HepG2 (cell line): ENCODE results near the gene KIFC1. TPM values are rescaled to one million over a fixed set of nuclear protein-coding genes. Genes with fewer than 3 reads are reported as not detected.

ENCODE experiments used
- AHR ChIP-seq: IDR thresholded peaks from 2 replicates; pipeline ENCODE4 v1.6.1; 2018; ENCODE audit warnings: missing genetic modification reagents, missing compliant biosample characterization
- ARID2 ChIP-seq: sonication (generic); formaldehyde crosslinking; IDR thresholded peaks from 2 replicates; pipeline ENCODE4 v1.8.1; 2022; ENCODE audit warnings: mild to moderate bottlenecking, missing genetic modification reagents, borderline replicate concordance
- ATAD3A ChIP-seq: sonication (generic); formaldehyde crosslinking; IDR thresholded peaks from 2 replicates; pipeline ENCODE4 v1.4.0; 2020; ENCODE audit warnings: missing genetic modification reagents
- CHD2 ChIP-seq: IDR thresholded peaks from 2 replicates; pipeline ENCODE4 v1.6.1; 2011; ENCODE audit warnings: low read depth, low read length, improper control_type of control experiment
- DMAP1 ChIP-seq: IDR thresholded peaks from 2 replicates; pipeline ENCODE4 v1.6.1; 2016
- ELF3 ChIP-seq: IDR thresholded peaks from 2 replicates; pipeline ENCODE4 v1.6.1; 2016; ENCODE audit warnings: missing genetic modification reagents, missing compliant biosample characterization
- FOXO1 ChIP-seq: sonication (generic); formaldehyde crosslinking; IDR thresholded peaks from 2 replicates; pipeline ENCODE4 v1.4.0; 2020; ENCODE audit warnings: missing genetic modification reagents
- GATAD2A ChIP-seq: IDR thresholded peaks from 2 replicates; pipeline ENCODE4 v1.6.1; 2016
- IKZF4 ChIP-seq: sonication (generic); formaldehyde crosslinking; IDR thresholded peaks from 2 replicates; pipeline ENCODE4 v1.5.1; 2020; ENCODE audit warnings: borderline replicate concordance, mild to moderate bottlenecking, low read depth, missing genetic modification reagents; ENCODE audit errors: not compliant biosample characterization
- JUN ChIP-seq: sonication (generic); formaldehyde crosslinking; IDR thresholded peaks from 2 replicates; pipeline ENCODE4 v1.4.0; 2020; ENCODE audit warnings: mild to moderate bottlenecking, missing genetic modification reagents
- KAT2B ChIP-seq: fragments of 150-350 bp; IDR thresholded peaks from 2 replicates; pipeline ENCODE4 v1.6.1; 2014; ENCODE audit warnings: low read depth, low read length, borderline replicate concordance
- PCBP1 ChIP-seq: fragments of 200-400 bp; formaldehyde crosslinking; IDR thresholded peaks from 2 replicates; pipeline ENCODE4 v1.6.1; 2017; ENCODE audit warnings: mild to moderate bottlenecking, low read depth, low read length, borderline replicate concordance
- PHF8 ChIP-seq: sonication (generic); formaldehyde crosslinking; IDR thresholded peaks from 2 replicates; pipeline ENCODE4 v1.5.0; 2020; ENCODE audit warnings: missing genetic modification reagents
- POGZ ChIP-seq: sonication (generic); formaldehyde crosslinking; IDR thresholded peaks from 2 replicates; pipeline ENCODE4 v1.4.0; 2020; ENCODE audit warnings: mild to moderate bottlenecking, missing genetic modification reagents
- POLR2A ChIP-seq, 2 experiments: IDR thresholded peaks; 2 replicates each; pipeline ENCODE4 v1.6.1; 2011; ENCODE audit warnings: low read depth in 2 of 2, low read length in 2 of 2, mild to moderate bottlenecking in 1 of 2, moderate library complexity in 1 of 2; ENCODE audit not compliant: insufficient read depth in 1 of 2
- SNAPC2 ChIP-seq: sonication (generic); formaldehyde crosslinking; IDR thresholded peaks from 2 replicates; pipeline ENCODE4 v1.8.1; 2022; ENCODE audit warnings: mild to moderate bottlenecking, missing genetic modification reagents
- TCF12 ChIP-seq, 2 experiments: fragments of 450-650 bp in 1 of 2; sonication (generic) in 1 of 2; formaldehyde crosslinking in 1 of 2; IDR thresholded peaks; 2 replicates each; pipeline versions ENCODE4 v1.6.1 to v1.8.0; 2017 to 2022; ENCODE audit warnings: antibody characterized with exemption in 1 of 2, mild to moderate bottlenecking in 1 of 2, missing genetic modification reagents in 1 of 2, moderate library complexity in 1 of 2
- ZNF225 ChIP-seq: sonication (generic); formaldehyde crosslinking; IDR thresholded peaks from 2 replicates; pipeline ENCODE4 v1.4.0; 2020; ENCODE audit warnings: mild to moderate bottlenecking, missing genetic modification reagents
- ZNF280B ChIP-seq: sonication (generic); formaldehyde crosslinking; IDR thresholded peaks from 2 replicates; pipeline ENCODE4 v1.5.0; 2020; ENCODE audit warnings: missing genetic modification reagents, mild to moderate bottlenecking, borderline replicate concordance
- ZNF383 ChIP-seq: sonication (generic); formaldehyde crosslinking; IDR thresholded peaks from 2 replicates; pipeline ENCODE4 v1.4.0; 2020; ENCODE audit warnings: missing genetic modification reagents, mild to moderate bottlenecking, borderline replicate concordance
- ZNF788 ChIP-seq: sonication (generic); formaldehyde crosslinking; IDR thresholded peaks from 2 replicates; pipeline ENCODE4 v1.5.0; 2020; ENCODE audit warnings: mild to moderate bottlenecking, missing genetic modification reagents, borderline replicate concordance
- polyA plus RNA-seq, 8 experiments: library from polyadenylated mRNA; depleted of rRNA in 3 of 8; stranded (reverse) in 7 of 8; unstranded in 1 of 8; fragments of >200 nt; fragmentation: Illumina TruSeq in 4 of 8; extraction: Trizol in 4 of 8; gene quantifications; 2 replicates each; pipeline versions ENCODE4 v1.2.1 to v1.2.3, GENCODE V29; 2011 to 2016; ENCODE audit warnings: low read depth in 4 of 8, missing spikeins in 1 of 8, mixed read lengths in 1 of 8; ENCODE audit not compliant: insufficient read depth in 1 of 8
- total RNA-seq, 5 experiments: library from RNA; depleted of rRNA; stranded (reverse); fragments of >200 nt; fragmentation: Illumina TruSeq; extraction: Trizol; gene quantifications; 2 replicates each; pipeline ENCODE4 v1.2.3, GENCODE V29; 2016; ENCODE audit warnings: low read depth in 1 of 5
- TF ChIP-seq, protein P1 (sequence below), 2 experiments: fragments of 450-650 bp in 1 of 2; sonication (generic) in 1 of 2; formaldehyde crosslinking; IDR thresholded peaks; 2 replicates each; pipeline versions ENCODE4 v1.5.0 to v1.8.0; 2020 to 2022; ENCODE audit warnings: mild to moderate bottlenecking in 1 of 2, missing genetic modification reagents in 1 of 2
- TF ChIP-seq, protein P2 (sequence below): sonication (generic); formaldehyde crosslinking; IDR thresholded peaks from 2 replicates; pipeline ENCODE4 v1.4.0; 2020; ENCODE audit warnings: missing genetic modification reagents
- TF ChIP-seq, protein P3 (sequence below): sonication (generic); formaldehyde crosslinking; IDR thresholded peaks from 2 replicates; pipeline ENCODE4 v1.4.0; 2020; ENCODE audit warnings: missing genetic modification reagents

Gene KIFC1
- total and polyA plus RNA-seq, 2 of the 13 experiments (the other 11 are each of a cell fraction or from before 2014, with no cell fraction given), result 25.0 to 45.5 TPM

- TF ChIP-seq CHD2 (0 out of 2 replicates have a peak, but pooled peaks have one; percentile 3), ELF3 (CRISPR knock-in tag) (peak; percentile 79), ZNF383 (no peak), POLR2A (IDR thresholded peaks at IDR 0.05; ENCODE audit: insufficient read depth in 1 of 2, low read depth in 2 of 2, low read length in 2 of 2) (peak in 1 of 2 experiments; percentile 10; a peak in 1 of 4 replicates), PHF8 (no peak; the same call in none of the 2 replicates), KAT2B (no peak), ARID2 (CRISPR knock-in tag) (peak; percentile 95; the same call in 1 of the 2 replicates), ZNF225 (peak; percentile 51; the same call in 1 of the 2 replicates), JUN (CRISPR knock-in tag) (no peak), GATAD2A (CRISPR knock-in tag) (peak; percentile 40; the same call in 1 of the 2 replicates), AHR (peak; percentile 17; the same call in 1 of the 2 replicates), POGZ (CRISPR knock-in tag) (peak; percentile 86), PCBP1 (peak; percentile 85; the same call in 1 of the 2 replicates), IKZF4 (CRISPR knock-in tag) (peak; percentile 97), SNAPC2 (CRISPR knock-in tag) (peak; percentile 98; the same call in 1 of the 2 replicates), ZNF788 (CRISPR knock-in tag) (peak; percentile 97; the same call in 1 of the 2 replicates), ZNF280B (CRISPR knock-in tag) (peak; percentile 98), DMAP1 (CRISPR knock-in tag) (no peak; the same call in 1 of the 2 replicates), FOXO1 (CRISPR knock-in tag) (peak; percentile 61; the same call in 1 of the 2 replicates), TCF12 (IDR thresholded peaks at IDR 0.05) (no peak), TCF12 (CRISPR knock-in tag; IDR thresholded peaks at IDR 0.05) (peak; percentile 66; the same call in 1 of the 2 replicates), ATAD3A (CRISPR knock-in tag) (no peak)
- TF ChIP-seq, protein P1, sequence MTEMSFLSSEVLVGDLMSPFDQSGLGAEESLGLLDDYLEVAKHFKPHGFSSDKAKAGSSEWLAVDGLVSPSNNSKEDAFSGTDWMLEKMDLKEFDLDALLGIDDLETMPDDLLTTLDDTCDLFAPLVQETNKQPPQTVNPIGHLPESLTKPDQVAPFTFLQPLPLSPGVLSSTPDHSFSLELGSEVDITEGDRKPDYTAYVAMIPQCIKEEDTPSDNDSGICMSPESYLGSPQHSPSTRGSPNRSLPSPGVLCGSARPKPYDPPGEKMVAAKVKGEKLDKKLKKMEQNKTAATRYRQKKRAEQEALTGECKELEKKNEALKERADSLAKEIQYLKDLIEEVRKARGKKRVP (CRISPR knock-in tag; IDR thresholded peaks at IDR 0.05), result peak in 1 of 2 experiments; percentile 92; a peak in 2 of 4 replicates
- TF ChIP-seq, protein P2, sequence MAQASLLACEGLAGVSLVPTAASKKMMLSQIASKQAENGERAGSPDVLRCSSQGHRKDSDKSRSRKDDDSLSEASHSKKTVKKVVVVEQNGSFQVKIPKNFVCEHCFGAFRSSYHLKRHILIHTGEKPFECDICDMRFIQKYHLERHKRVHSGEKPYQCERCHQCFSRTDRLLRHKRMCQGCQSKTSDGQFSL (CRISPR knock-in tag), result no peak
- TF ChIP-seq, protein P3, sequence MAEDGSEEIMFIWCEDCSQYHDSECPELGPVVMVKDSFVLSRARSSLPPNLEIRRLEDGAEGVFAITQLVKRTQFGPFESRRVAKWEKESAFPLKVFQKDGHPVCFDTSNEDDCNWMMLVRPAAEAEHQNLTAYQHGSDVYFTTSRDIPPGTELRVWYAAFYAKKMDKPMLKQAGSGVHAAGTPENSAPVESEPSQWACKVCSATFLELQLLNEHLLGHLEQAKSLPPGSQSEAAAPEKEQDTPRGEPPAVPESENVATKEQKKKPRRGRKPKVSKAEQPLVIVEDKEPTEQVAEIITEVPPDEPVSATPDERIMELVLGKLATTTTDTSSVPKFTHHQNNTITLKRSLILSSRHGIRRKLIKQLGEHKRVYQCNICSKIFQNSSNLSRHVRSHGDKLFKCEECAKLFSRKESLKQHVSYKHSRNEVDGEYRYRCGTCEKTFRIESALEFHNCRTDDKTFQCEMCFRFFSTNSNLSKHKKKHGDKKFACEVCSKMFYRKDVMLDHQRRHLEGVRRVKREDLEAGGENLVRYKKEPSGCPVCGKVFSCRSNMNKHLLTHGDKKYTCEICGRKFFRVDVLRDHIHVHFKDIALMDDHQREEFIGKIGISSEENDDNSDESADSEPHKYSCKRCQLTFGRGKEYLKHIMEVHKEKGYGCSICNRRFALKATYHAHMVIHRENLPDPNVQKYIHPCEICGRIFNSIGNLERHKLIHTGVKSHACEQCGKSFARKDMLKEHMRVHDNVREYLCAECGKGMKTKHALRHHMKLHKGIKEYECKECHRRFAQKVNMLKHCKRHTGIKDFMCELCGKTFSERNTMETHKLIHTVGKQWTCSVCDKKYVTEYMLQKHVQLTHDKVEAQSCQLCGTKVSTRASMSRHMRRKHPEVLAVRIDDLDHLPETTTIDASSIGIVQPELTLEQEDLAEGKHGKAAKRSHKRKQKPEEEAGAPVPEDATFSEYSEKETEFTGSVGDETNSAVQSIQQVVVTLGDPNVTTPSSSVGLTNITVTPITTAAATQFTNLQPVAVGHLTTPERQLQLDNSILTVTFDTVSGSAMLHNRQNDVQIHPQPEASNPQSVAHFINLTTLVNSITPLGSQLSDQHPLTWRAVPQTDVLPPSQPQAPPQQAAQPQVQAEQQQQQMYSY (CRISPR knock-in tag), result peak; percentile 44; the same call in 1 of the 2 replicates
Observed at GRCh38 chr6:33410050-33410710, 18.6 kb downstream of the KIFC1 start (continued).
